Heart left ventricle (tissue), 13 donors: ENCODE results near the gene DDOST.

Source experiments
- POLR2A ChIP-seq, 2 donors: fragments of 450-650 bp; IDR thresholded peaks; one replicate each; pipeline ENCODE4 v1.6.1; 2017; ENCODE audit warnings: antibody characterized with exemption in 2 of 2, mild to moderate bottlenecking in 2 of 2, moderate library complexity in 2 of 2
- TF ChIP-seq, protein P1 (sequence below), 12 donors: fragments of 200-600 bp; sonication (generic) in 4 of 12; IDR thresholded peaks; one replicate each; pipeline versions ENCODE4 v1.5.0 to v1.8.0; 2018 to 2022; ENCODE audit warnings: antibody characterized with exemption in 12 of 12, mild to moderate bottlenecking in 5 of 12
- donor health status: ischemic (EF 13 %, LVEDD 7.1; RV severe dilation, severe dysfunction).
- donor health status: DM: no; HTN: yes; CAD: no.
- donor health status: DM: no; HTN: no; CAD: no.
- donor health status: ischemic (EF 25% LVEDD 6.9; RV normal size, moderate dysfunction).
- donor health status: ischemic (EF 25% LVEDD 5.7; RV mildly dilated, moderate dysfunction).
- donor health status: ischemic (EF 35%, LVEDD 5.7; RV mildly dilated, moderate dysfunction).
- donor health status: nonischemic (EF 11% LVEDD 7.7; RV severe dilation, severe dysfunction).
- donor health status: DM: yes; HTN: yes; CAD: no.
- donor health status: PGD.
- donor health status: ischemic (EF 29% LVEDD 5.4; RV normal size, mild dysfunction).
- donor health status: nonischemic (EF 23%, LVEDD 6.1; RV moderate dilation, normal function).

GRCh38 chr1:20706841-20707240, 45.7 kb upstream of the DDOST start:
- TF ChIP-seq, protein P1, sequence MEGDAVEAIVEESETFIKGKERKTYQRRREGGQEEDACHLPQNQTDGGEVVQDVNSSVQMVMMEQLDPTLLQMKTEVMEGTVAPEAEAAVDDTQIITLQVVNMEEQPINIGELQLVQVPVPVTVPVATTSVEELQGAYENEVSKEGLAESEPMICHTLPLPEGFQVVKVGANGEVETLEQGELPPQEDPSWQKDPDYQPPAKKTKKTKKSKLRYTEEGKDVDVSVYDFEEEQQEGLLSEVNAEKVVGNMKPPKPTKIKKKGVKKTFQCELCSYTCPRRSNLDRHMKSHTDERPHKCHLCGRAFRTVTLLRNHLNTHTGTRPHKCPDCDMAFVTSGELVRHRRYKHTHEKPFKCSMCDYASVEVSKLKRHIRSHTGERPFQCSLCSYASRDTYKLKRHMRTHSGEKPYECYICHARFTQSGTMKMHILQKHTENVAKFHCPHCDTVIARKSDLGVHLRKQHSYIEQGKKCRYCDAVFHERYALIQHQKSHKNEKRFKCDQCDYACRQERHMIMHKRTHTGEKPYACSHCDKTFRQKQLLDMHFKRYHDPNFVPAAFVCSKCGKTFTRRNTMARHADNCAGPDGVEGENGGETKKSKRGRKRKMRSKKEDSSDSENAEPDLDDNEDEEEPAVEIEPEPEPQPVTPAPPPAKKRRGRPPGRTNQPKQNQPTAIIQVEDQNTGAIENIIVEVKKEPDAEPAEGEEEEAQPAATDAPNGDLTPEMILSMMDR (IDR thresholded peaks at IDR 0.05) = no peak
- no peak for TF ChIP-seq POLR2A (IDR thresholded peaks at IDR 0.05)
